Right lobe of liver (tissue), 6 donors: Measurements from ENCODE around the gene RASSF10. TPM values are rescaled to one million over a fixed set of nuclear protein-coding genes. Genes with fewer than 3 reads are reported as not detected.

ENCODE experiments used
- ATAC-seq, 4 donors: fragments of 200-7000 bp; cut with Tn5 transposase; one replicate each; pipeline ENCODE4 v1.9.1; 2020; ENCODE audit warnings: mild to moderate bottlenecking in 4 of 4, moderate library complexity in 4 of 4
- DNase-seq, 3 donors: peaks; one replicate each; pipeline ENCODE4 v3.0.0-alpha.2; 2020
- H3K27ac ChIP-seq, 3 donors: fragments of 200-600 bp; one replicate each; pipeline ENCODE4 v1.8.0; 2022
- H3K27me3 ChIP-seq, 2 donors: fragments of 200-600 bp; one replicate each; pipeline ENCODE4 v1.8.0; 2022
- H3K36me3 ChIP-seq, 4 donors: fragments of 200-600 bp; sonication (generic) in 1 of 4; one replicate each; pipeline versions ENCODE4 v1.5.1 to v1.8.0; 2017 to 2022; ENCODE audit warnings: control low read depth in 1 of 4
- H3K4me1 ChIP-seq, 4 donors: fragments of 200-600 bp; sonication (generic) in 1 of 4; one replicate each; pipeline versions ENCODE4 v1.5.1 to v1.8.0; 2017 to 2022; ENCODE audit warnings: control low read depth in 1 of 4
- H3K4me3 ChIP-seq, 3 donors: fragments of 200-600 bp; one replicate each; pipeline ENCODE4 v1.8.0; 2022
- H3K9me3 ChIP-seq, 4 donors: fragments of 200-600 bp; sonication (generic) in 1 of 4; one replicate each; pipeline versions ENCODE4 v1.5.1 to v1.8.0; 2017 to 2022; ENCODE audit warnings: control low read depth in 1 of 4
- POLR2A ChIP-seq: fragments of 450-650 bp; IDR thresholded peaks from one replicate; pipeline ENCODE4 v1.6.1; 2017; ENCODE audit warnings: antibody characterized with exemption, mild to moderate bottlenecking
- WGBS: methylation state at CpG from one replicate; pipeline ENCODE4 v1.1.6; 2018; ENCODE audit warnings: low coverage, low lambda C conversion rate; ENCODE audit not compliant: insufficient coverage; ENCODE audit errors: missing lambda C conversion rate; 5-methylcytosine and 5-hydroxymethylcytosine counted together
- intact Hi-C, 2 donors: fragments of 100-400 bp; cut with DNase I; formaldehyde crosslinking; loops; one replicate each; pipeline versions ENCODE4 v1.11.2 to v1.14.1; 2022
- total RNA-seq, 6 experiments: library from RNA; depleted of rRNA in 2 of 6; stranded (reverse); fragments of >200 nt in 2 of 6; fragmentation: NEBNext Ultra II Directional in 3 of 6; extraction: Animal tissue kit (Norgen Biotek cat#: 25700) in 3 of 6; gene quantifications; one replicate each; pipeline versions ENCODE4 v1.1.0 to v1.2.4, GENCODE V29; 2016 to 2023
- TF ChIP-seq, protein P1 (sequence below), 4 donors: fragments of 200-600 bp in 3 of 4; fragments of 450-650 bp in 1 of 4; IDR thresholded peaks; one replicate each; pipeline versions ENCODE4 v1.5.1 to v1.8.0; 2016 to 2022; ENCODE audit warnings: antibody characterized with exemption in 4 of 4, mild to moderate bottlenecking in 2 of 4
- donor health status: DM: no; HTN: yes; CAD: no.
- donor health status: DM: no; HTN: no; CAD: no.
- donor health status: DM: no; HTN: no; CAD: no.
- donor health status: DM: no; HTN: yes; CAD: no.
- donor health status: DM: no; HTN: yes; CAD: no.

The RASSF10 gene
- total RNA-seq, 6 experiments from 2014 or later = 0.11 to 0.49 TPM; not detected in 4

DNA sequence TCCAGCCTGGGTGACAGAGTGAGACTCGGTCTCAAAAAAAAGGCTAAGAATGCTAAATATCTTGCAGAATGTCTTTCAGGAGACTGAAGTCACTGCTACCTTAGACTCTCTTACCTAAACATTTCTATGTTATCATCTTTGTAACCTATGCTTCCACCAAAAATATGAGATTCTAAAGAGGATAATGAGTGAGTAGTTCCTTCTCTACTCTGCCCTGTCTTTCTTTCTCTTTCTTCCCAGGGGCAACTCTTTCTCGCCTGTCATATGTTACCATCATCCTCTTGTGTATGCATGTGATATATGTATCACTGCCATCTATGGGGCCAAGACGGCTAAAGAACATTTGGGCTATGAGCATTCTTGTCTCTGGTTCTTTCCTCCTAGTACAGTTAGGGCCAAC, 9.0 kb upstream of the RASSF10 start:
- intact Hi-C loops = no loop called here
- Histone ChIP-seq H3K36me3 (no peaks in the 10 kb centered on the region), H3K27me3 (no peaks in the 10 kb centered on the region), H3K4me3 (no peak overlapping the region), H3K4me1 (no peaks in the 10 kb centered on the region), H3K27ac (no peak overlapping the region), H3K9me3 (no peaks in the 10 kb centered on the region)
- WGBS = 78% methylated on average over 3 of the region's 3 CpGs
- ATAC-seq (no peak), DNase-seq (no peak)
- TF ChIP-seq, protein P1, sequence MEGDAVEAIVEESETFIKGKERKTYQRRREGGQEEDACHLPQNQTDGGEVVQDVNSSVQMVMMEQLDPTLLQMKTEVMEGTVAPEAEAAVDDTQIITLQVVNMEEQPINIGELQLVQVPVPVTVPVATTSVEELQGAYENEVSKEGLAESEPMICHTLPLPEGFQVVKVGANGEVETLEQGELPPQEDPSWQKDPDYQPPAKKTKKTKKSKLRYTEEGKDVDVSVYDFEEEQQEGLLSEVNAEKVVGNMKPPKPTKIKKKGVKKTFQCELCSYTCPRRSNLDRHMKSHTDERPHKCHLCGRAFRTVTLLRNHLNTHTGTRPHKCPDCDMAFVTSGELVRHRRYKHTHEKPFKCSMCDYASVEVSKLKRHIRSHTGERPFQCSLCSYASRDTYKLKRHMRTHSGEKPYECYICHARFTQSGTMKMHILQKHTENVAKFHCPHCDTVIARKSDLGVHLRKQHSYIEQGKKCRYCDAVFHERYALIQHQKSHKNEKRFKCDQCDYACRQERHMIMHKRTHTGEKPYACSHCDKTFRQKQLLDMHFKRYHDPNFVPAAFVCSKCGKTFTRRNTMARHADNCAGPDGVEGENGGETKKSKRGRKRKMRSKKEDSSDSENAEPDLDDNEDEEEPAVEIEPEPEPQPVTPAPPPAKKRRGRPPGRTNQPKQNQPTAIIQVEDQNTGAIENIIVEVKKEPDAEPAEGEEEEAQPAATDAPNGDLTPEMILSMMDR (IDR thresholded peaks at IDR 0.05) = no peak
- TF ChIP-seq POLR2A = no peak

DNA sequence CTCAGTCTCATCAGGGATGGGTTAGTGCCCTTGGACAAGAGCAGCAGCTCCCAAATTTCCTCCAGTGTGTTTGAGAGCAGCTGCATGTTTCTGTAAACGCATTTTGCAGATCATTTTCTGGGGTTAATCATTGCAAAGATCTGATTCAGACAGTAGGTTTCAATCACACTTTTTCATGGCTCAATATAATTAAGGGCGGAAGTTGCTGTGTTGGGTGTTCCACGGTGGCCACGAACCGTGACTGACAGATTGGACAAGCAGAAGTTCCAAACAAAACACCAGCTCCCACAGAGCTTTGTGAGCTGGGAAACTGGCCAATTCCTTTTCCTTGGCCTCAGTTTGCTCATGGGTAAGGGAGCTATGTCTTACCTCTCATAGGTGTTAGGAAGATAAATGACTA, 8.4 kb upstream of the RASSF10 start:
- Histone ChIP-seq H3K9me3 (no peaks in the 10 kb centered on the region), H3K27me3 (no peaks in the 10 kb centered on the region), H3K4me3 (no peak overlapping the region), H3K36me3 (no peaks in the 10 kb centered on the region), H3K4me1 (no peaks in the 10 kb centered on the region), H3K27ac (no peak overlapping the region)
- intact Hi-C loops = no loop called here
- TF ChIP-seq, protein P1 (IDR thresholded peaks at IDR 0.05) = no peak
- TF ChIP-seq POLR2A = no peak
- ATAC-seq (no peak), DNase-seq (no peak)
- WGBS = 73% methylated on average over 5 of the region's 5 CpGs

DNA sequence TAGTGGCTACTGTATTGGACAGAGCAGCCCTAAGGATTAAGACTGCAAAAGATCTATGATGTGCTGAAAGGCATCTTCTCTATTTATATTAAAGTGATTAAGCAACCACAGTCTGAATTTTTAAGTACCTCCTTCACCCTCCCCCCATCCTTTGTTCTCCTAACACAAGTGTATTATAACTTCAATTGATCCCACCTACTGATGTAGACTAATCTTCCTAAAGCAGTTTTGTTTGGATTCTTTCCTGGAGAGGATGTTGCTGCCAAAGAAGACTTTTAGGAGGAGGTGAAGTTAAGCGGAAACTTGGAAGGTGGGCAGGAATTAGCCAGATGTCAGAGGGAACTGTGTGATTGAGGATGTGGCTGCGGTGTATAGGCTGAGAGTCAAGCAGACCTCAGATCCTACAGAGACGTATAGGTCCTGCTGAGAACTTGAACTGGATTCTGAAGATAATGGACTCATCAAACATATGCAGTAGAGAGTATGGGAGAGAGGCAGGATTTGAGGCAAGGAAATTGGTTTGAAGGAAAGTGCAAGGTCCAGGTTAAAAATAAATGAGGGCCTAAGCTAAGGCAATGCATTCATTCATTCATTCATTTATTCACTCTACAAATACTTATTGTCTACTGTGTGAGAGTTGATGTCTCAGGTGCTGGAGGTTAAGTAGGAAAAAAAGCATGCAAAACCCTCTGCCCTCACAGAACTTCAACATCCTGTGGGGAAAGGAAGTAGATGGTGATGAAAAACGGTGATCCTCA, 5.2 kb upstream of the RASSF10 start:
- ATAC-seq = no peak
- no peak for DNase-seq
- Histone ChIP-seq H3K9me3 (no peaks in the 10 kb centered on the region), H3K4me3 (no peak overlapping the region), H3K4me1 (peaks cover 0 to 14% (median 0%) of the 10 kb centered on the region in 4 donors), H3K27ac (no peak overlapping the region), H3K36me3 (no peaks in the 10 kb centered on the region), H3K27me3 (peaks cover 0 to 4% of the 10 kb centered on the region in 2 donors)
- no peak for TF ChIP-seq POLR2A
- TF ChIP-seq, protein P1 (IDR thresholded peaks at IDR 0.05) = no peak
- WGBS = 65% methylated on average over 4 of the region's 4 CpGs
- intact Hi-C loops = no loop called here

DNA sequence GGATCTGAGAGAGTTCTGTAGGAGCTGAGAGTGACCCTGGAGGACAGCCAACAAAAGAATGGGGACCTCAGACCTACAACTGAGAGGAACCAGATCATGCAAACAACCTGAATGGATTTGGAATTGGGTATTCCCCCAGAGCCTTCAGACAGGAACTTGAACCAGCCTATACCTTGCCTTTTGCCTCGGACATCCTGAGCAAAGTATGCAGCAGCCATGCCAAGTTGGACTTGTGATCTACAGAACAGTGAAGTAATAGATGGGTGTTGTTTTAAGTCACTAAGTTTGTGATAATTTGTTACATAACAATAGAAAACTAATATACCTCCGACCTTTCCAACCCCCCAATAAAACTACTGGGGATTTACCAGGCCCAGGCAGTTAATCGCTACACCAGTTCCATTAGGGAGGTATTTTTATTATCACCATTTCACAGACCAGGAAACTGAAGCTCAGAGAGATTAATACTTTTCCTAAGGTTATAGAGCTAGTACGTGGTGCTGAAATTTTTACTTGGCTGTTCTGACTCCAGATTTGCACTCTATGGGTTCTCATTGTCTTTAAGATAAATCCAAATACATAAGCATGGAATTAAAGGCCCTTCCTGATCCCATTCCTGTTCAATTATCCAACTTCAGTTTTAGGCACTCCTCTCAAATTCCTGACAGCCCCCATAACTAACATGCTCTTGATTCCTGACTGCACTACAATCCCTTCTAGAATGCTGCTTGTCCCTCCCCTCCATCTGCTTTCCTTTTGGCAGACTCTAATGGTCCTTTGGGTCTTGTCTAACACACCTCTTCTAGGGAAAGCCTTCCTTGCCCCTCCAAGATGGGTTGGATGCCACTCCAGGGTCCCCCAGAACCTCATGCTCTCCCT, 1.7 kb upstream of the RASSF10 start:
- ATAC-seq = no peak
- H3K4me1 ChIP-seq = peaks cover 0 to 41% (median 9%) of the 10 kb centered on the region in 4 donors
- intact Hi-C loops = no loop called here
- no peaks in the 10 kb centered on the region for H3K36me3 ChIP-seq
- no peak for TF ChIP-seq POLR2A
- TF ChIP-seq, protein P1 (IDR thresholded peaks at IDR 0.05) = no peak
- no peak overlapping the region for H3K27ac ChIP-seq
- peaks cover 9 to 15% of the 10 kb centered on the region in 2 donors for H3K27me3 ChIP-seq
- WGBS = 68% methylated on average over 4 of the region's 4 CpGs
- H3K4me3 ChIP-seq = no peak overlapping the region
- no peak for DNase-seq
- H3K9me3 ChIP-seq = no peaks in the 10 kb centered on the region
